Neuron (in vitro differentiated cells): ENCODE data around the gene MAGEB6.
"Not testable (repeated sequence)": the region's sequence is repeated elsewhere in the genome, so short reads cannot be mapped to it uniquely, and the experiment has no call there.

Experiments used
- H2AFZ ChIP-seq: one replicate; pipeline ENCODE4 v1.6.1; 2013; ENCODE audit warnings: low read depth, mild to moderate bottlenecking, inconsistent platforms, low read length, moderate library complexity
- H3K27me3 ChIP-seq: one replicate; pipeline ENCODE4 v1.6.1; 2013; ENCODE audit warnings: low read length; ENCODE audit not compliant: insufficient read depth
- H3K36me3 ChIP-seq: one replicate; pipeline ENCODE4 v1.6.1; 2013; ENCODE audit warnings: low read length; ENCODE audit not compliant: insufficient read depth
- H3K4me1 ChIP-seq: one replicate; pipeline ENCODE4 v1.6.1; 2013; ENCODE audit warnings: low read length; ENCODE audit not compliant: insufficient read depth
- H3K4me3 ChIP-seq: 2 replicates; pipeline ENCODE4 v1.5.1; 2013; ENCODE audit warnings: mild to moderate bottlenecking, low read length, moderate library complexity
- H3K9me3 ChIP-seq: one replicate; pipeline ENCODE4 v1.6.1; 2013; ENCODE audit warnings: low read length

MAGEB6 gene

GRCh38 chrX:26192204-26192603 is at the start of gene MAGEB6:
TSS of gene MAGEB6 (plus strand) at chrX:26192440. CDS start at chrX:26193847, 1,407 bp downstream.
- Histone ChIP-seq H3K36me3 (no peaks in the 10 kb centered on the region), H3K27me3 (no peaks in the 10 kb centered on the region), H2AFZ (no peak within 1 kb of the TSS), H3K9me3 (no peaks in the 10 kb centered on the region), H3K4me3 (no peak within 1 kb of the TSS), H3K4me1 (no peaks in the 10 kb centered on the region)

GRCh38 chrX:26146024-26146423 is 46.2 kb upstream of the MAGEB6 start:
- Histone ChIP-seq H3K36me3 (no peaks in the 10 kb centered on the region), H3K9me3 (no peaks in the 10 kb centered on the region), H2AFZ (no peak overlapping the region), H3K4me1 (no peaks in the 10 kb centered on the region), H3K4me3 (no peak overlapping the region), H3K27me3 (no peaks in the 10 kb centered on the region)

- H3K27me3 ChIP-seq, result no peaks in the 10 kb centered on the region
- no peaks in the 10 kb centered on the region for H3K36me3 ChIP-seq
- H2AFZ ChIP-seq, result no peak within 1 kb of the TSS
- no peaks in the 10 kb centered on the region for H3K9me3 ChIP-seq
- no peaks in the 10 kb centered on the region for H3K4me1 ChIP-seq
- no peak within 1 kb of the TSS for H3K4me3 ChIP-seq
Measured at GRCh38 chrX:26160301-26160700, 31.9 kb upstream of the MAGEB6 start, which contains the start of gene MAGEB6B. TSS of gene MAGEB6B (plus strand) at chrX:26160601. CDS start at chrX:26160601, 0 bp downstream.

GRCh38 chrX:26203561-26203960 is 11.3 kb downstream of the MAGEB6 start:
- no peaks in the 10 kb centered on the region for H3K9me3 ChIP-seq

GRCh38 chrX:26204717-26205116 is 12.5 kb downstream of the MAGEB6 start:
- H2AFZ ChIP-seq, H3K4me1 ChIP-seq, H3K9me3 ChIP-seq, H3K36me3 ChIP-seq, H3K27me3 ChIP-seq, H3K4me3 ChIP-seq: not testable (repeated sequence)

More at GRCh38 chrX:26203561-26203960, 11.3 kb downstream of the MAGEB6 start:
- Histone ChIP-seq H3K4me1 (no peaks in the 10 kb centered on the region), H3K36me3 (no peaks in the 10 kb centered on the region), H2AFZ (no peak overlapping the region), H3K4me3 (no peak overlapping the region), H3K27me3 (no peaks in the 10 kb centered on the region)

- Histone ChIP-seq H3K36me3 (no peaks in the 10 kb centered on the region), H2AFZ (no peak overlapping the region), H3K9me3 (no peaks in the 10 kb centered on the region), H3K4me3 (no peak overlapping the region), H3K4me1 (no peaks in the 10 kb centered on the region), H3K27me3 (no peaks in the 10 kb centered on the region)
Measured at GRCh38 chrX:26208012-26208411, 15.8 kb downstream of the MAGEB6 start.

- H3K27me3 ChIP-seq, result no peaks in the 10 kb centered on the region
- H3K36me3 ChIP-seq, result no peaks in the 10 kb centered on the region
- no peaks in the 10 kb centered on the region for H3K4me1 ChIP-seq
- no peak within 1 kb of the TSS for H2AFZ ChIP-seq
- H3K4me3 ChIP-seq, result no peak within 1 kb of the TSS
- no peaks in the 10 kb centered on the region for H3K9me3 ChIP-seq
Measured at GRCh38 chrX:26215869-26216268, 23.6 kb downstream of the MAGEB6 start, which contains the start of gene MAGEB5. TSS of gene MAGEB5 (plus strand) at chrX:26216169. CDS start at chrX:26217302, 1,133 bp downstream.

GRCh38 chrX:26219351-26219750 is 27.1 kb downstream of the MAGEB6 start:
- H3K4me1 ChIP-seq, result no peaks in the 10 kb centered on the region
- no peak overlapping the region for H2AFZ ChIP-seq
- no peaks in the 10 kb centered on the region for H3K36me3 ChIP-seq
- no peak overlapping the region for H3K4me3 ChIP-seq
- H3K27me3 ChIP-seq, result no peaks in the 10 kb centered on the region
- H3K9me3 ChIP-seq, result no peaks in the 10 kb centered on the region

GRCh38 chrX:26234177-26234576 is 41.9 kb downstream of the MAGEB6 start:
- H3K36me3 ChIP-seq, result no peaks in the 10 kb centered on the region
- H3K9me3 ChIP-seq, result no peaks in the 10 kb centered on the region
- no peak overlapping the region for H2AFZ ChIP-seq
- no peaks in the 10 kb centered on the region for H3K4me1 ChIP-seq
- H3K4me3 ChIP-seq, result no peak overlapping the region
- H3K27me3 ChIP-seq, result no peaks in the 10 kb centered on the region
